ENCODE results near the gene ZNF207.
A peak's percentile ranks its signal among the peaks of the same experiment; 100 is the strongest.
"Not testable (repeated sequence)": the region's sequence is repeated elsewhere in the genome, so short reads cannot be mapped to it uniquely, and the experiment has no call there.

ZNF207 gene

DNA sequence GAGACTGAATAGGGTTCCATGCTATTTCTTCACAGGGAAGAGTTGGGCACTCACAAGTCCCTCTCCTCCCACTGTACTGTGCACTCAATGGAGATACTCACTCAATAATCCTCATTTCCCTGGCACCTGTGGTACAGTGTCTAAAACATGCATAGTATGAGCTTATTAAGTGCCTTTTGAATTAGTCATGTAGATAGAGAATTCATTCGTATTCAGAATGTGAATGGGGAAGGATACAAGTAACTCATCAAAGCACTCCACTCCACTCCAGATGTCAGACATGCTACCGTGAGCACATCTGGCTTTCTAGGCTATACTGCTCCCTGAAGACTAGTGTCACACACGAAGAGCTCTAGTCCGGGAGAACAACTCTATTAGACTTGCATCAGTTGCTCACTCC lies 14.3 kb upstream of the ZNF207 start:
- DNase-seq (ENCODE audit: low read depth) = peak; percentile 54

DNA sequence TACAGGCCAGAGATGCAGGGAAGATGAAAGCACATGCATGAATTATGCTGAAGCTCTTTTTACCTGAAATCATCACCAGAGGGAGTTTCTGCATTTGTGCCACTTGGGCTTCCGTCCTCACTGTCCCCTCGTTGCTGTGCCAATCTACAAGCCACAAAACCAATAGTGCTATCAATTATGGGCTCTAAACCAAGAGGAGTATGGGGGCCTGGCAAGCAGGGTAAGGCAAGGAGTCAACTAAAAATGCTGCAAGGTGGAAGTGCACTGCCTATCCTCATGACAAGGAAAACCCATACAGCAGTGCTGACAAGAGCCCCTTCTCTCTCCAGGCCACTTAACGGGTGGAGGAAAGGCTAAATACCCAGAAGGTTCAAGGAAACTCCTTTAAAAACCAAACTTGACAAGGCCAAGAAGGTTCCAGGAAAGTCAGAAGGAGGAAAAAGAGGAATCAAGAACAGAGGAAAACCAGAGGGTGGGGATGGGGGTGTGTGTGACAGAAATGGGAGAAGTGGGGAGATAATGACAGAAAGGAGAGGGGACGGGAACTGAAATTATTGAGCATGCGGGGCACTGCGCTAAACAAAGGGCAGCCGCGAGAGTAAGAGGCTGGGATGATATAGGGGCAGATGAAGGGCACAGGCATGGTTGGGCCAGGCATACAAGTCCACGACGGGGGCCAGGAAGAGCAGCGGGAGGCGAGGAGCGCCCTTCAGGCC lies 8.7 kb upstream of the ZNF207 start:
- no peak for DNase-seq (ENCODE audit: low read depth)

DNA sequence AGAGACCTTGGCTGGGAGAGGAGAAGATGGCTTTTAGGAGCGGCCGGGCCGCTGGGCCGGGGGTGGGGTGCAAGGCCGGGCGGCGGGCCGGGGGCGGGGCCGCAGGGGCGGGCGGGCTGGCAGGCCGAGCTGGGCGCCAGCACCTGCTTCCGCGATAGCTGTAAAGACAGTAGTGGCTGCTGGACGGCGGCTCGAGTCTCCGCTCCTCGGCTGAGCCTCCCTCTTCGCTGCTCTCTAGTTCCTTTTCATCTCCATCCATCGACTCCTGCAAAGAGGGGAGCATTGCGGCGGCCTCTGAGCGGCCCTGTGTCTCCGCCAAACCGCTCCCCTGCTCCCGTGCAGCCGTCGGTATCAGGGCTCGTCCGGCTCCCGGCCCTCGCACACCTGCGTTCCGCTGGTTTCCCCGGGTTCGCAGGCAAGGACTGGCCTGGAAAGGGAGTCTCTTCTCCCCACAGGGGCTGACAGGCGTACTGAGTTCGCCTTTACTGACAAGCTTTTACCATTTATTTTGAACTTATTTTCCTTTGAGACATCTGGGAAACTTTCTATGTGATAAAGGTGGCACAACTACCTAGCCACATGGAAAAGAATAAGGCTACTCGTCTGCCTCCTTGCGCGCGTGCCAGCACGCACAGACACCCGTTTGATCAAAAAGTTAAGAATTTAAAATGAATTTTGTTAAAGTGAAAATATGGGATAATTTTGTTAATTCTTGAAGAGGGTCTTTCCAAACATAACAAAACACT lies 7.9 kb upstream of the ZNF207 start, which contains the start of gene C17orf75:
TSS of gene C17orf75 (minus strand) at position 317 of the 746 bp plus-strand sequence. CDS start at position 283, 34 bp downstream.
- DNase-seq (ENCODE audit: low read depth) = peak; percentile 41

DNA sequence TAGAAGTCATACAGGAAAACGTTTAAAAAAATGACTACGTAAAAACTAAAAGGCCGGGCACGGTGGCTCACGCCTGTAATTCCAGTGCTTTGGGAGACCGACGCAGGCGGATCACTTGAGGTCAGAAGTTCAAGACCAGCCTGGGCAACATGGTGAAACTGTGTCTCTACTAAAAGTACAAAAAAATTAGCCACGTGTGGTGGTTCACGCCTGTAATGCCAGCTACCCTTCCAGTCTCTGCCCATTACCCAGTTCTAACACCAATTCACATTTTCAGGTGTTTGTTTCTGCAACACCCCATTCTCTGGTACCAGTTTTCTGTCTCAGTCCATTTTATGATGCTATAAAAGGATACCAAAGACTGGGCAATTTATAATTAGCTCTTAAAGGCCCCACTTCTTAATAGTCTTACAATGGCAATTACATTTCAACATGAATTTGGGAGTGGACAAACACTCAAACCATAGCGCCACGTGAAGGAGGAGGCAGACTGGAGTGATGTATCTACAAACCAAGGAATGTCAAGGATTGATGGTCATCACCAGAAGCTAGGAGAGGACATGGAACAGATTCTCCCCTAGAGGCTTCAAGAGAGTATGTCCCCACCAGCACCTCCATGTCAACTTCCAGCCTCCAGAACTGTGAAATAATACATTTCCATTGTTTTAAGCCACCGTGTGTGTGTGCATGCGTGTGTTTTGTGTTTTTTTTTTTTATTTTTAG lies 7.2 kb upstream of the ZNF207 start:
- no peak for DNase-seq (ENCODE audit: low read depth)

DNA sequence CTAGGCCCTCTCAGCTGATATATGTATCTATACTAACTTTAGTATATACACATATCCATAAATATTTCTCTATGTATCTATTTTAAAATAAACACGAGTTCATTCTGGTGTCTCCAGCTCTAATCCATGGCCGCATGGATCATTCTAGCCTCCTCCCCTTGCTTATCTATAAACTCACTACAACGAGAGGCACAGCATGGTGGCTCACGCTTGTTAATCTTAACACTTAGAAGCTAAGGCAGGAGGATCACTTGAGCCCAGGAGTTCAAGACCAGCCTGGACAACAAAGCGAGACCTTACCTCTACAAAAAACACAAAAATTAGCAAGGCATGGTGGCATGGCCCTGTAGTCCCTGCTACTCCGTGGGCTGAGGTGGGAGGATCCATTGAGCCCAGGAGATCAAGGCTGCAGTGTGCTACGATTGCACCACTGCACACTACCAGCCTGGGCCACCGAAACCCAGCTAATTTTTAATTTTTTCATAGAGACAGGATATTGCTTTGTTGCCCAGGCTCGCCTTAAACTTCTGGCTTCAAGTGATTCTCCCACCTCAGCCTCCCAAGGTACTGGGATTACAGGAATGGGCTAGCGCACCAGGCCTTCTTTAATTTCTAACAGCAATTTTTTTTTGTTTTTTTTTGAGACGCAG lies 3.9 kb upstream of the ZNF207 start:
- no peak for DNase-seq (ENCODE audit: low read depth)

DNA sequence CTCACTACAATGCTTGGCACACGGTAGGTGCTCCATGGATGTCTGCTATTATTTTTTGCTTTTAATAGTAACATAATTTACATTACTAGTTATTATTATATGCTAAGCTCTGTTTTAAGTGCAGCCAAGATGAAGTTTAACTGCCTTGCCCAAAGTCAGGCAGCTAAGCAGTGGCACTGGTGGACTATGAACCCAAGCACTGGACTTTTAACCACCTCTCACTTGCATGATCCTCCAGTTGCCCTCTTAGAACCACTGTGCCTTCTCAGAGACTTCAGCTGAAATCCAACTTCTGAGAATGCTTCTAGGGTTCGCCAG lies 1.5 kb upstream of the ZNF207 start:
- no peak for DNase-seq (ENCODE audit: low read depth)

DNA sequence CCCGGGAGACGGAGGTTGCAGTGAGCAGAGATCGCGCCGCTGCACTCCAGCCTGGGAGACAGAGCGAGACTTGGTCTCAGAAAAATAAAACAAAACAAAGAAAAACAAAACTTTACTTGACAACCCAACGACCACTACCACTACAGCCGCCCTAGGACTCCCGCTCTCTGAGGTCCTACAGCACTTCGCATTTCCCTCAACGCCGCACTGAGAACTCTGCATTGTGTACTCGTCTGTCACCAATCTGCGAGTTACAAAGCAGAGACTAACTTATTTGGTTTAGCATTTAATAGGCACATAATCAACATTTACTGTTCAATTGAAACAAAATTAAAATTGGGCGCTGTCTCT lies 479 bp upstream of the ZNF207 start:
- DNase-seq (ENCODE audit: low read depth) = no peak

DNA sequence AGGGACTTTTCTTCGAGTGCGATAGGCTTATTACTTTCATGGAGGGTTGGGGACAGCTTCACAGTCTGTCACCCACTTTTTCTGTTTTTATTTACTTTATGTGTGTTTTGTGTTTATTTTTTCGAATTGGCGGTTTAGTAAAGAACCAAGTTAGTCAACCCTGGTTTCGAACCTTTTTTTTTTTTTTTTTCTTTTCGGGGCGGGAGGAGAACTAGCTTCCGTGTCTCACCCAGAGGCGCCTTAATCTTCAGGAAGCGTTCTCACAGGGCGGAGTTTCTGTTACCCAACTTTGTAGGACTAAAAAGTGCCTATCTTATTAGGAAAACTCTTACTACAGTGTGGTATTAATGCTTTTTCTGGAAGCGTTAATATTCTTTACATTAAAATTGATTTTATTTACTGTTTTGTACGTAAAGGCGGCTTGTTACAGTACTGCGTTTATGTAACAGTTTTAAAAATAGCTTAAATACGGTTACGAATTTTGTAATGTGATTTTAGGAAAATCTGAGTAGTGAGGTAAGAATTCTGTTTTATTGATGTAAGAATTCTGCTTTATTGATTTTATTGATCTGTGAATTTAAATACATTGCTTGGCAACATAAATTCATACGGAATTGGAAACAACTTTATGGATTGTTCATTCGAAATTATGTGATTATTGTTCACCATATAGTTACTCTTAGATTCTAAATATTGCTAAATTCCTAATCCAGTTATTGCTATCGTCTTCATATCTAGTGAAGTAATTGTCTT lies 885 bp downstream of the ZNF207 start:
- peak; percentile 39 for DNase-seq (ENCODE audit: low read depth)

DNA sequence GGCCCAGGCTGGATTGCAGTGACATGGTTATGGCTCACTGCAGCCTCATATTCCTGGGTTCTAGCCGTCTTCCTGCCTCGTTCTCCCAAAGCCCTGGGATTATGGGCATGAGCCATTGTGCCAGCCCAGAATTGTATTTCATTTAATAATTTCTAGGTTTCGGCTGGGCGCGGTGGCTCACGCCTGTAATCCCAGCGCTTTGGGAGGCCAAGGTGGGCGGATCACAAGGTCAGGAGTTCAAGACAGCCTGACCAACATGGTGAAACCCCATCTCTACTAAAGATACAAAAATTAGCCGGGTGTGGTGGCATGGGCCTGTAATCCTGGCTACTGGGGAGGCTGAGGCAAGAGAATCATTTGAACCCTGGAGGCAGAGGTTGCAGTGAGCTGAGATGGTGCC lies 2.8 kb downstream of the ZNF207 start:
- DNase-seq (ENCODE audit: low read depth) = not testable (repeated sequence)

DNA sequence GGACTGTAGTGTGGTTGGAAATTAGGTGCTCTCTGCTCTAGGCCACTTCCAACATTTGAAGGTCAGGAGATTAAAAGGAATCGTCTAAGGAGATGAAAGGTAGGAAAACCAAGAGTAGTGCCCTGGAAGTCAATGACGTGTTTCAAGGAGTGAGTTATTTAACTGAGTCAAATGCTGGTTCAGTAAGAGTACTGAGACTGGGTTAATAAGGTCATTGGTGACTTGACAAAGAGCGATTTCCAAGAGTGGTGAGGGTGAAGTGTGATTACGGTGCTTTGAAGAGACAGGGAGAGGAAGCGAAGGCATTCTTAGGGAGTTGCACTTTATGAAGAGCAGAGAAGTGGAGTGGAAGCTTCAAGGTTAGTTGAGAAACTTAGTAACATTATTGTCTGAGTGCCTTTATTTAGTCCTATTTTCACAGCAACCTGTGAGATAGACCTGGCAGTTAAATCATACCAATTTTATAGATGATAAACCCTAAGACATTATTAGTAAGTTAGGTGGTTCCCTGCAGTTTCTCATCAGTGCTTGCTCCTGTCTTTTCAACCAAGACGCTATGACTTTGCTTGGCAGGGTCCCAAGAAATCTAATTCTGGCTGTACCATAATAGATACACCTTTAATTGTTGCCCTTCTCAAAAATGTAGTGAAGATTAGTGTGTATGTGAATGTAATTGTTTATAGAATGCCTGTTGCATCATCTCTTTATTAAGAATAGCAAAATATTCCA lies 5.9 kb downstream of the ZNF207 start:
- DNase-seq (ENCODE audit: low read depth) = no peak

DNA sequence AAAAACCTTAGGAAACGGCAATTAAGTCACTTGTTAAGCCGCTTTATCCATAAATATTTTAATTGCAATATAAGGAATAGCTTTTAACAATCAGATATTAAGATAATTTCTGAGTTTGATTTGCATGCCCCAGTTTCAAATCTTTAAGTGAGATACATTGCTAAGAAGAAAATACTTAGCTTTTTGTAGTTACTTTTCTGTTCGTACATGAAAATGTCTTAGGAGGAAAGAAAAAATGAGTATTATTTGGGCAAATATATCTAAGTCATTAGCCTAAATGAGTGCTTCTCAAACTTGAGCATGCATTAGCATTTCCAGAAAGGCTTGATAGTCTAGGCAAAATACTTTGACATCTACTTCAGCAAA lies 6.4 kb downstream of the ZNF207 start:
- no peak for DNase-seq (ENCODE audit: low read depth)

DNA sequence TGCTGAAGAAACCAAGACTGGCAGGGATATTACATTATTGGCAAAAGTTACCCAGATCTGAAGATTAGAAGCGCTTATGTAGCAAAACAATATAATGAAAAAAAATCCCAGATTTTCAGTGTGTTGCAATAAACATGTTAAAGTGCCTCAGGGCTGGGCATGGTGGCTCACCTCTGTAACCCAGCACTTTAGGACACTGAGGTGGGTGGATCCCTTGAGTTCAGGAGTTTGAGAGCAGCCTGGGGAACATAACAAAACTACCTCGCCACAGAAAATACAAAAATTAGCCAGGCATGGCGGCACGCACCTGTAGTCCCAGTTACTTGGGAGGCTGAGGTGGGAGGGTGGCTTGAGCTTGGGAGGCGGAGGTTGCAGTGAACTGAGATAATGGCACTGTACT lies 6.8 kb downstream of the ZNF207 start:
- no peak for DNase-seq (ENCODE audit: low read depth)

DNA sequence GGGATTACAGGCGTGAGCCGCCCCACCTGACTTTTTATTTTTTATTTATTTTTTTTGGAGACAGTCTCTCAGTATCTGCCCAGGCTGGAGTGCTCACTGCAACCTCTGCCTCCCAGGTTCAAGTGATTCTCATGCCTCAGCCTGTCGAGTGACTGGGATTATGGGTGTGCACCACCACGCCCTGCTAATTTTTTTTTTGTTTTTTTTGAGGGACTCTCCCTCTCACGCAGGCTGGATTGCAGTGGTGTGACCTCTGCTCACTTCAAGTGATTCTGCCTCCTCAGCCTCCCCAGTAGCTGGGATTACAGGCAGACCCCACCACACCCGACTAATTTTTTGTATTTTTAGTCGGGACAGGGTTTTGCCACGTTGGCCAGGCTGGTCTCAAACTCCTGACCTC lies 7.7 kb downstream of the ZNF207 start:
- no peak for DNase-seq (ENCODE audit: low read depth)

DNA sequence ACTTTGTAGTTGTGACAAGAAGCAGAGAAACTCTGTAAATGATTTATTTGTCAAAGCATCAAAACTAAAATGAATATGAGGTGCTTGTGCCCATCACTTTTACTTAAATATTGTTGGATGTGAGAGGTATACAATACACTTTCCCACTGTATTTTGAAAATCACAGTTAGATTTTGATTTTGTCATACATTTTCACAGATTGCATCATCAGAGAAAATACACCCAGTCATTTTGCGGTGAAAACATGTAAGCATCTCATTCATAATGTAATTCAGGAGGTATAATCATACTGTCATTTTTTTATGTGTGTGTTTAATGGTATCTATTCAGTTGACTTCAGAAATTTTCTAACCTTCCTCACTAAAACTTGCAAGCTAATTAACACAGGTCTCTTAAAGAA lies 11.3 kb downstream of the ZNF207 start:
- no peak for DNase-seq (ENCODE audit: low read depth)

DNA sequence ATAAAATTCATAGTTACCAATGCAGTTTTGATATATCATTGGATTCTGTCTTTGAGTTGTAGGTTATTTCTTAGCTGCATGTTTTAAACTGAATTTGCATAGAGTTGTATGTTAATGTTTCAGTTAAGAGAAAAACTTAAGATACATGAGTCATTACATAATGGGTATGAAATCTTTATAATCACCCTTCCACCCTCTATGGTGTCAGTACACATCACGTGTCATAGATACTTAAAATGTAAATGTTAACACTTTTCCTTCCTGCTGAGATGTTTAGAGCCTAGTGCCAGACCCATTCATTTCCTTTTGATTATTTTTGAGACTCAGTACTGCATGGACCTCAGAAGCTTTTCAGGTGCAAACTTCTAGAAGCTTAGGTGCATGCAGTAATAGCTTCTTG lies 20.5 kb downstream of the ZNF207 start:
- DNase-seq (ENCODE audit: low read depth) = no peak

DNA sequence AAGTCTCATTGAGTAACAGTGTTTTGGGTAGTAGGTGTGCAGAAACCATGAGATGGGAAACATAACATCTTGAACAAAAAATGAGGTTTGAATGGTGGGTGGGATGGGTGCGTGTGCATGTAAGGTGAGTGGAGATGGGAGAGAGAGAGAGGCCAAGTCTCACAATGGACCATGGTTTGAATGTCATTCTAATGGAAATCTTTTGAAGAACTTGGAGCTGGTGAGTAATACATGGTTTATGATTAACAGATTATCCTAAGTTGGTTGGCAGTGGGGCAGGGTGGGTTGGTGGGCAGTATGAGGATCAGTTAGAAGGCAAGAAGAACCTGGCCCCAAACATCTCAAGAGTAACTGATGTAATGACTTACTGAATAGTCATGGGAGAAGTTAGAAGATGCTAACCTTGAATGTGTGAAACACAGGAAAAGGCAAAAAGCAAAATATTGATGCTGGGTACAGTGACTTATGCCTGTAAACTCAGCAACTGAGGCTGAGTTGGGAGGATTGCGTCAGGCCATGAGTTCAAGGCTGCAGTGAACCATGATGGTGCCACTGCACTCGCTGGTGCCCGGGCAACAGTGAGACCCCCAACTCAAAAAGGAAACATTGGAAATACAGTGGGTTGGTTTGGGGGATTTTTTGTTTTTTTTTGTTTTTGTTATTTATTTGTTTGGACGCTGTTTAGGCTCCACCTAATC lies 32.7 kb downstream of the ZNF207 start:
- no peak for DNase-seq (ENCODE audit: low read depth)

DNA sequence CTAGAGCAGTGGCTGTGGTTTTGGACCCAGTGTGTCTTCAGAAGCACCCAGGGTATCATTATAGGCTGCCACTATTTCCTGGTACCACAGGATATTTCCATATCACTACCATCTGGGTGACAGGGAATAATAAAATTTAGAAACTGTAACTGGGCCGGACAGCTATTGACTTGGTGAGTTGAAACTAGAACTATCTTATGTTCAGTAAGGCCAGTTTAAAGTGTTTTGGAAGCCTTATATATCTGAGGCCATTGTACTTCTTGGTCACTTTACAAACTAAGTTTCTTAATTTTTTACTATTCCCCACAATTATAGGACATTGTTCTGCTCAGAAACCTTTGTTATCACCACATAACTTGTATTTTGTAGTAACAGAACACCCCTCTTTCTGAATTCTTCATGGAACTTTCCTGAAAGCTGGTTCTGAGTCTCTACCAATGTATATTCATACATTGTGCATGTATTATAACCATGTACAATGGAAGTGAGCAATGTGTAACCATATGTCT lies 34.0 kb downstream of the ZNF207 start:
- no peak for DNase-seq (ENCODE audit: low read depth)

DNA sequence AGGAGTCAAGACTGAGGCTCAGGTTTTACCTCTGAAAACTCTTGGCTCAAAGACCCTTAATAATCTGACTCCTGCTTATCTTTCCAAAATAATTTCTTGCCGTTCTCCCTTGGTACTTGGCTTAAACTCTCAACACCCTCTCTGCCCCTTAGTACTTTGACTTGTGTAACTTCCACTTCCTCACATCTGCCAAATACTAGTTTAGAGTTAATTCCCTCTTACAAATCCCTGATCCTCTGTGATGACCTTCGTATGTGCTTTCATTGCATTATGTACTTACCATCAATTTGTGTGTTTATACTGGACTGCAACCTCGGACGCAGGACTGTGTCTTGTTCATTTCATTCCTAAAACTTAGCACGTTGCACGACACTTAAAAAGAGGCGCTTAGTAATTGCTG lies 35.2 kb downstream of the ZNF207 start:
- DNase-seq (ENCODE audit: low read depth) = no peak

DNA sequence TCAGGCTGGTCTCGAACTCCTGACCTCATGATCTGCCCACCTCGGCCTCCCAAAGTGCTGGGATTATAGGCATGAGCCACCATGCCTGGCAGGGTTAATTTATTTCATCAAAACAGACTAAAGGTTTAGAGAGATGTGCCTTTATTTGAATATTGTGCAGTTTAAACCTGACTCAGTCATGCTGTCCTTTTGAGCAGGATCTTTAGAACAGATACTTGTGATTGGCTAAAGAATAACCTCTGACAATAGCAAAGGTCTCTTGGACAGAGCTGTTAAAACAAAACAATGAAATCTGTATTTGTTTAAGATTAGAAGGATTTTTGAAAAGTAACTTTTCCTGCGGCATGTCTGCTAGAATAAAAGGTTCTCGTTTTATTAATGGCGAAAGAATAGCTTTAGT lies 36.0 kb downstream of the ZNF207 start:
- no peak for DNase-seq (ENCODE audit: low read depth)

DNA sequence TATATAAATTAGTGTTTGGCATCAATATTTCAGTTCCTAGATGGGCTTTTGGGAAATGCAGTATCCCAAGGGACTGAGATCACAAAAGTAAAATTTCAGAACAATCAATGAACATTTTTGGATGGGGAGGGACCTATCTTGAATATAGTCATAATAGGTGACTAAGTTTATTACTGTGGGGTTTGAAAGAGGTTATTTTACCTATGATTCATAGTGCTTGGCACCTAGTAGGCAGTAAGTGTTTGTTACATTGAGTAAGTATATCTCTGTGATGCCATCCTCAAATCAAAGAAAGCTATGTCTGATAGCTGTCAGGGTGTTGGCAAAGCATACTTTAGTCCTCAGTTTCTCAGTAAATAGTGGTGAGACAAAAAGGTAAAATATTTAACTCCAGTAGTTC lies 36.9 kb downstream of the ZNF207 start:
- no peak for DNase-seq (ENCODE audit: low read depth)

DNA sequence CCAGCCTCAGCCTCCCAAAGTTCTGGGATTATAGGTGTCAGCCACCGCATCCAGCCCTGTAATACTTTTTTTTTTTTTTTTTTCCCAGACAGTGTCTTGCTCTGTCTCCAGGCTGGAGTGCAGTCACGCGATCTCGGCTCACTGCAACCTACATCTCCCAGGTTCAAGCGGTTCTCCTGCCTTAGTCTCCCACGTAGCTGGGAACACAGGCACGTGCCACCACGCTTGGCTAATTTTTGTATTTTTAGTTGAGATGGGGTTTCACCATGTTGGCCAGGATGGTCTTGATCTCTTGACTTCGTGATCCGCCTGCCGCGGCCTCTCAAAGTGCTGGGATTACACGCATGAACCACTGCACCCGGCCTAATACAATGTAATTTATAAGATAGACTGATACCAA lies 38.2 kb downstream of the ZNF207 start:
- DNase-seq (ENCODE audit: low read depth) = not testable (repeated sequence)

All from GM04504 (cell line).